GM18951 (cell line): ENCODE results near the gene TNN.

Experiments
- POLR2A ChIP-seq: IDR thresholded peaks from 4 replicates; pipeline ENCODE4 v1.6.1; 2011; ENCODE audit warnings: mild to moderate bottlenecking; ENCODE audit not compliant: insufficient read length, insufficient read depth; ENCODE audit errors: extremely low read depth
- in situ Hi-C: fragments of 300-500 bp; cut with MboI; formaldehyde crosslinking; loops from one replicate; pipeline ENCODE4 v1.12.0; 2022; ENCODE audit warnings: low sequenced_read_pairs, mixed read lengths, inconsistent platforms; ENCODE audit not compliant: unreplicated experiment

Gene TNN

DNA sequence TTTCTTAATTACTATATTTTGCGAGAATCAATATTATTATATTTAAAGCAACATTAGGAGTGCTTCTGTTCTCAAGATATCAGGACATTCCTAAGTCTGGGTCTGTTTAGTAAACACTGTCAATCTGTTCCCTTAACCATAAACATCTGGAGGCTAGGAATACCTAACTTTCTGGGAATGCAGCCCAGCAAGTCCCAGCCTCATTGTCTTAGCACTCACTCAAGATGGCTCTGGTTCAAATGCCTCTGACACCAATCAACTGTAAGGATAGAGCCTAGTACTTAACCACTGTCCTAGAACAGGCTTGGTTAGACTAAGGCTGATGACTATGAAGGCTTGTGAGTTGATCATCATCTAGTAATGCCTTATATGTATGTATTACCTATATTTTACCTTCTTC is 61.5 kb downstream of the TNN start:
- TF ChIP-seq POLR2A = no peak
- in situ Hi-C loops = no loop called here

DNA sequence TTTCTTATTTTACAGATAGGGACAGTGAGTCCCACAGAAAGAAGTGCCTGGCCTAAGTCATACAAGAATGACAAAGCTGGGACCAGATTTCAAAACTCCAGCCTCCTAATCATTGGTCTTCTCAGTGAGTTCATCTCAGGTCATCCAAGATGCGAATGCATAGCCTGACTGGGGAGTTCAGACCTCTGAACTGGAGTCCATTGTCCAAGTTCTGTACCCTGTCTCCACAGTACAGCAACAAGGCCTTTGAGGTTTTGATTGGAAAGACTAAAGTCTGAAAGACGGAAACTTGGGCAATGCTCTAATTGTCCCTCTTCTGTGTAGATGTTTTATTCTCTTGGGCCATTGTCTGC is 62.0 kb downstream of the TNN start:
- in situ Hi-C loops = no loop called here
- no peak for TF ChIP-seq POLR2A

DNA sequence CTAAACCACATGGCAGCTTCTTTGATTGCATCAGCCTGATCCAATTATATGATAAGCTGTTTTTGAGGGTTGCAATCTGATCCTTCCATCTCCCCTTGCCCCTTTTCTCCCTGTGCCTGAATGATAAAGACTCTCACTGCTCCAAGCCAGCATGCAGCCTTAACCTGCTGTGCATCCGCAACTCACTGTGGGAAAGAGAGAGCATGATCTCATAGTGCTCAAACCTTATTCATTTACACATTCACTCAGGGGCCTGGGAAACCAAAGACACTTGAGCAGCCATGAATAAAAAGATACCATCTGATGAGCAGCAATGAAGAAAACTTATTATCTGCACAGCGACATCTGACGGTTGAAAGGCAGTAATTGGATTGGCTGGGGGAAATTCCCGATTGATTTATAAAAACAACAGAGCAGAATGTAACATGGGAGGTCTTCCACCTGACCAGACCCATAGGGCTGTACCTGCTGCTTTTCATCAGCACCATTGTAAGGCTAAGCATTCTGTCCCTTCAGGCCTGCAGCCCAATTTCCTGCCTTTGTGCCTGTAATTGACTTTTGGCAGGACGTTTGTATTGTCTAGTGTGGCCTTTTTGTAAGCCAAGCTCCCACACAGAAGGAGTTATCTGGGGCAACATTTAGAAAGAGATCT is 62.5 kb downstream of the TNN start:
- in situ Hi-C loops = no loop called here
- no peak for TF ChIP-seq POLR2A

DNA sequence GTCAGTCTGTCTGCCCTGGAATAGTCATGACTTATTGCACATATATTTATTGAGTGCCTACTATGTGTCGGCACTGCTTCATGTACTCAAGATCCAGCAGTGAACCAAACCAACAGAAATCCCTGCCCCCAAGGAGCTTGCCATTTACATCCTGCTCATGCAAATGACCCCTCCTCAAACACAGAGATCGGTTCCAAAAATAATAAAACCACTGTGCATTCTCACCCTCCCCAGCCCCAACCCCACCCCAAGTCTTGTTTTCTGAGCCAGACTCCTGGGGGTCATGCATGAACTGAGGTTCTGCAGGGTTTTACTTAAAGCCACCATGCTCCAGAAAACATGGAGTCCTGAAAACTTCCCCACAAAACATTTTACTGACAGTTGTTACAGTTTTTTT is 63.0 kb downstream of the TNN start:
- no peak for TF ChIP-seq POLR2A
- in situ Hi-C loops = no loop called here

DNA sequence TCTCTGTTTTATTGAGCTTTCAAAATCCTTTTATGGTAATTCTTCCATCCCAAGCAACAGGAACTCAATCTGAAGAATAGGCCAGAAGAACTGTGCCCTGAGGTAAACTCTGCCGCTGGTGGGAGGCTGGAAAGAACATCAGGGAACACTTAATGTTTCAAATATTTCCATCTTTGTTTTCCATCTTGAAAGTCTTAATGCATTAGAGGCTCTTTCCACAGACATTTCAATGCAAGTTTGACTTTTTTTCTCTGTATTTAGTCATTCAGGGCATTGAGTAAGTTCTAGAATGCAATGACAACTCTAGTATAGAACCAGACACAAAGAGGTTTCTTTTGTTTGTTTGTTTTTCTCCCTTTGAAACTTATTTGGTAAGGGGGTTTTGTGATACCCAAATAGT is 63.5 kb downstream of the TNN start:
- in situ Hi-C loops = no loop called here
- TF ChIP-seq POLR2A = no peak

DNA sequence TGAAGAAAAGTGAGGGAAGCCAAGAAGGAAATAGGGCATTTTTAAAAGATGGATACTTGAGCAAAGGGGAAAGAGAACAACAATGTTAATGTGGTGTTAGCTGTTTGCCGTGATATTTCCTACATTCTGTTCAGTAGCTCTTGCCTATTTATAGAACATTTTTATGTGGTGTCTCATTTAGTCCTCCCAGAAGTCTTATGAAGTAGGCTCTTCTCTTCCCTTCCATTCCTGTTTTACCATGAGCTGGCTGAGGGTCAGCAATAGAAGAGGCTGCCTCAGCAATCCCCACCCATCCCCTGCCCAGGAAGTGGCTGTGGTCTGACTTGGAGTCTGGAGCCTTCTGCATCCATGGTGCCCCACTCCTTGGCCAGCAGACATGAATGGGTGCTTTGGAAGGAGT is 64.8 kb downstream of the TNN start:
- in situ Hi-C loops = no loop called here
- no peak for TF ChIP-seq POLR2A

DNA sequence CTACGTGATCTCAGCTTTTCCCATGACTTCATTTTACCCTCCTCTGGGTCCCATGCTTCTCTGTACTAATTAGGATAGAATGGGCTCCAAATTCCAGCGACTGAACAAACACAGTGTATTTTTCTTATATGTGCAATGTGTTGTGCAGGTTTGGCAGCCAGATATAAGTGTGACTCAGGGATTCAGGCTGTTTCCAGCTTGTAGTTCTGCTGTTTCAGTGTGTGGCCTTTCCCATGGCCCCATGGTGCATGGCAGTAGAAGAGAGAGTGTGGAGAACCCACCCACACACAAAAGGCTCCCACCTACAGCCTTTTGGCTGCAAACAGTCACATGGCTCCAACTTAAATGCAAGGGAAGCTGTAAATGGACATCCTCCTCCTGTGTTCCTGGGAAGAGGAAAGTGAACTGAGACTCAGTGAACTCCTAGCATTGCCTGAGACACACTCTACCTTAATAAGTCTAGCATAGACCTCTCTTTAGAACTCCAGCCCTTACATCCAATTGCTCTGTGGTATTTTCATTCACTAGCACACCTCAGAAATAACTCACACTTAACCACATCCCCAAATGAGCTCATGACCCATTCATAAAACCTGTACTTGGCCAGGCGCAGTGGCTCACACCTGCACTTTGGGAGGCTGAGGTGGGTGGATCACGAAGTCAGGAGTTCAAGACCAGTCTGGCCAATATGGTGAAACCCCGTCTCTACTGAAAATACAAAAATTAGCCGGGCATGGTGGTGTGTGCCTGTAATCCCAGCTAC is 66.2 kb downstream of the TNN start:
- no peak for TF ChIP-seq POLR2A
- in situ Hi-C loops = no loop called here

DNA sequence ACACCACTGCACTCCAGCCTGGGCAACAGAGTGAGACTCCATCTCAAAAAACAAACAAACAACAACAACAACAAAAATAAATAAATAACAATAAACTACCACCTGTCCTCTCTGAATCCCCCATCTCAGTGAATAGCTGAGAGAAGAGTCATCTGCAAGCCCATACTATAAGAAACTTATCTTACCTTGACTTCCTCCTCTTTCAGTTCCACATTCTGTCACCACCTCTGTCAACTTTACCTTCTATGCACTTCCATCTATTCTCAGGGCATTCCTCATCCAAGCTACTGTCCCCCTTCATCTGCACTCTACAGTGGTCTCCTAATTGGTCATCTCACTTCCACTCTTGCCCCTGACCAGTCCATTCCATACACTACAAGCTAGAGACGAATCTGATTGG is 66.9 kb downstream of the TNN start:
- in situ Hi-C loops = no loop called here
- TF ChIP-seq POLR2A = no peak

DNA sequence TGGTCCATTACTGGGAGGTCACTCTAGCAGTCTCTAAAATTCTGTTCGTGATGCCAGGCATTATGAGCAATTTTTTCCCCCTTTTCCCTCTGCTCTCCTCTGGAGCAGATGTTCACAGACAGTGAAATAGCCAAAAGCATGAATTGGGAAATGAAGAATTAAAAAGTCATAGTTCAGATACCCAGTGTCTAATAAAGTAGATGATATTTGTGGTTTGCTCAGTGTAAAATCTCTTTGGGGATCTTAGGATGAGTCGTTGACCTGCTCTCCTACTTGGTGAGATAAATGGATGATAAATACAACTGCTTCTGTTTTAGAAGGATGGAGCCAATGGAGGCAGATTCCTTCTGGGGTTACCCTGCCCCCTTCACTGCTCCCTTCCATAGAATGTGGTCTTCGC is 68.6 kb downstream of the TNN start:
- no peak for TF ChIP-seq POLR2A
- in situ Hi-C loops = loop anchor here (5.0 kb wide), 1 partner anchor 104 kb away; no protein-coding TSS in a partner anchor

DNA sequence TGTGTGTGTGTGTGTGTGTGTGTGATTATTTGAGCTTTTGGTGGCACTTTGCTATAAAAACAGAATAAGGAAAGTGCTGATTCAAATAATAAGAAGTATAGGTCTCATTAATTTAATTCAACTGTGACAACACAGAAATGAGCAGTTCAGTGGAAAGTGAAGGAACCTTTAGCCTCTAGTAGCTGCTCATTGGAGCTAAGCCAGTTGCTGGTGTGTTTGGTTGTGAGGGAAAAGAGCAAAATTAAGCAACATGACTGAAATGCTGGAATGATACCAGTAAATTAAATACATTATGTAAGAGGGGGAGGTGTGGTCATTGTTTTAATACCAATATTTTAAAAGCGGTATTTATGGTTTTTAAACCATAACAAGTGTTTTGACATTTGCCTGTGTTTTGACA is 69.7 kb downstream of the TNN start:
- TF ChIP-seq POLR2A = no peak
- in situ Hi-C loops = loop anchor here (5.0 kb wide), 1 partner anchor 105 kb away; no protein-coding TSS in a partner anchor

DNA sequence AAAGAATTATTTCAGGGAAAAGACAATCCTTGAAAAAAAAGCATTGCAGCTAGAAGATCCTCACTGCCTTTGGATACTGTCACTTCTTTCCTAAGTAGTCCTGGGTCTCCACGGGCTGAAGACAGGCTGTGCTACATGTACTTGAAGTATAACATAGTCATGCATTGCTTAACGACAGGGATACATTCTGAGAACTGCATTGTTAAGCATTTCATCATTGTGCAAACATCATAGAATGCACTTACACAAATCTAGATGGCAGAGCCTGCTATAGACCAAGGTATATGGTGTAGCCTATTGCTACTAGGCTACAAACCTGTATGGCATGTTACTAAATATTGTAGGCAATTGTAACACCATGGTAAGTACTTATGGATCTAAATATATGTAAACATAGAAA is 70.9 kb downstream of the TNN start:
- TF ChIP-seq POLR2A = no peak
- in situ Hi-C loops = loop anchor here (5.0 kb wide), 1 partner anchor 106 kb away; no protein-coding TSS in a partner anchor

DNA sequence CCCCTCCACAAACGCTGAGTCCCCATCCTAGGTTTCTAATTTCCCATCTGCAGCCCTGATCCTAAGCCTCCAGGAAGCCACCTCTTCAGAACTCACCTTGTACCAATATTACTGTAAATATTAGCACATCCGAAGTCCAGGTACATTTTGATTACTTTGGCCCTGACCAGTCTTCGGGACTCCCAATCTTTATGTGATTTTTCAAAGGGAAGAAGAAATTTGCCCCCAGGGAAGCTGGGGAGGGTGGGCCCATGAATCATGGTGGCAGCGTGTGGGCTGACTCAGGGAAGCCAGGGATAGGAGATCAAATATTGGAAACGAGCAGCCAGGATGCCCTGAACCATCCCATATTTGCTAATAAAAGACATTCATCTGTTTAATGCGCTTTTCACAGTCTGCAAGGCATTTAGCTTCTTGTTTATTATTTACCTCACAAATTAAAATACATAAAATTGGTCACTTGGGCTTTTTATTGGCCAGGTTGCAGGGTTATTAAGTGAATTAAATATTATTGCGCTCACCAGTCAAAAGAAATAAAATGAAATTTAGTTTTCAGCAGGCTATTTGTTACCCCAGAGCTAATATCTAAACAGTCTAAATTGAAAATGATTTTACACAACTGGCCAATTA is 78.4 kb downstream of the TNN start:
- TF ChIP-seq POLR2A = no peak
- in situ Hi-C loops = loop anchor here (5.0 kb wide), 1 partner anchor 176 kb away; no protein-coding TSS in a partner anchor

DNA sequence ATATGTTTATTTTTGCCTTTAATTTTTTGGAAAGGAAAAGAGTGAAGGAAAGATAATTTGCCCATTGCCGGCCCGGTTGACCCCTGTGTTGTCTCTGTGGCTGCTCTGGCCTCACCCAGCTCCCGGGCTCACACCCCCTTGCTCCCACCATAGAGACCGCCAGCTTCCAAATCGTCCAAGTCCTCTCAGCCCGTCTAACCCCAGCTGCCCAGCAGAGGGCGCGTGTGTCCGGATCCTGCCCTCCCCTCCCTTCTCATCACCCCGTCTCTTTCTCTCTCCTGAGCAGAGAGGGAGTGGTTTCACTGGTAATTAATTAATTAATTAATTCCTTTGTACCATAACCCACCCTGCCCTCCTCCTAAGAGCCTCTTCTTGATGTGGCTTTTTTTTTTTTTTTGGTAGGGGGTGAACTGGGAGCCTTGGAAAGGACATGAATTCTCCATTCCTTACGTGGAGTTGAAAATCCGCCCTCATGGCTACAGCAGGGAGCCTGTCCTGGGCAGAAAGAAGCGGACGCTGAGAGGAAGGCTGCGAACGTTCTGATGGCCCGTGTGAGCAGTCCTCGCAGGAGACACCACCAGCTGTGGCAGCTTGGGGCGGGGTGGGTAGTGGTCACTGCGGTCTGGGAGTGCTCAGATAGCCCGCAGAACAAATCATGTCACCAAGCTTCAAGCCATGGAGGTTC is 79.0 kb downstream of the TNN start:
- no peak for TF ChIP-seq POLR2A
- in situ Hi-C loops = loop anchor here (5.0 kb wide), 1 partner anchor 176 kb away; no protein-coding TSS in a partner anchor

DNA sequence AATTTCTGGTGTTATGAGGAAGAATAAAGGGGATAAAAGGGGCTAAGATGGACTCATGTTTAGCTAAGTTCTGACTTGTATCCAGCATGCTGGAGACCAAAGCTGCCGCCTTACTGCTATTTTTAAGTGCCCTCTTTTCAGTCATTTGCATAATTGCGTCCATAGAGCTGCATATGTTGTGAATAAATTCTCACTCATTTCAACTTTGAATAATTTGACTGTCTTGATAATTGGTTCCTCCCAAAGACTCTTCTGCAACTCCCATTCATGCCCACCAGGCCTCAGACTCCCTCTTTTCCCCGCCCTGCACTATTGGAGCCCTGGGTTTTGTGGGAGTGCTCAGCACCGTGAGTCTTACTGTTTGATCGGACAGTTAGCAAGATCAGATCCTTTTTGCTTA is 79.9 kb downstream of the TNN start:
- in situ Hi-C loops = loop anchor here (5.0 kb wide), 1 partner anchor 175 kb away; no protein-coding TSS in a partner anchor
- TF ChIP-seq POLR2A = no peak

DNA sequence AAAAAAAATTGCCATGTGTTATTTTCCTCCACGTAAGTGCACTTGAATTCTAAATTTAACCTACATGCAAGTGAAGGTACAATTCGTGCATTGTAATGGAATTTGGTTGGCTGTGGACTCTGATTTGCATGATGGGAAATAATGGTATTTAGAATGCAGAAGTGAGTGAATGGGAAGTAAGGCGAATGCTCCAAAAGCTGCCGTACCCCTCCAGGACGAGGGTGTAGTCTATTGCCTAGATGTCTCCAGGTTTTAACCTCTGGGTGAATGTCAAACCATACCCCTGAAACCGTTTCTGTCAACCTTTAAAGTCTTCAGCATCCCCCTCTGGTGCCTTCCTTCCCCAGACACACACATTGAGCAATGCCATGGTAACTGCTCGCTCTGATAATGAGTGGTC is 80.4 kb downstream of the TNN start:
- in situ Hi-C loops = loop anchor here (5.0 kb wide), 1 partner anchor 174 kb away; no protein-coding TSS in a partner anchor
- no peak for TF ChIP-seq POLR2A
